Measurements from ENCODE around the gene SNAPC2. TPM values are rescaled to one million over a fixed set of nuclear protein-coding genes. Genes with fewer than 3 reads are reported as not detected.
A peak's percentile ranks its signal among the peaks of the same experiment; 100 is the strongest.

SNAPC2 gene
- total RNA-seq, 1 experiment from 2014 or later, result 24.1 TPM

- no TSS peak for BruUV-seq (replicated peaks)
- Mint-ChIP-seq H3K27ac (ENCODE audit: low read depth, unreplicated experiment) (no peak overlapping the region), H3K27me3 (ENCODE audit: insufficient read depth, unreplicated experiment) (no peaks in the 10 kb centered on the region), H3K9me3 (ENCODE audit: unreplicated experiment) (no peaks in the 10 kb centered on the region), H3K36me3 (ENCODE audit: insufficient read depth, unreplicated experiment) (peaks cover 20% of the 10 kb centered on the region), H3K4me1 (ENCODE audit: insufficient read depth, unreplicated experiment) (peaks cover 22% of the 10 kb centered on the region), H3K4me3 (ENCODE audit: unreplicated experiment) (no peak overlapping the region)
- ChIA-PET CTCF (interaction anchor here (0.6 to 2.8 kb wide), 7 partner anchors 17 to 219 kb away, joined by 3 to 18 read pairs (median 5); partner anchors contain the start of gene TRAPPC5), POLR2A (interaction anchor here (0.8 to 8.7 kb wide), 8 partner anchors 10 to 280 kb away, joined by 3 to 91 read pairs (median 4); partner anchors contain the start of gene LRRC8E)
- intact Hi-C loops (cut with micrococcal nuclease), result loop anchor here (5.0 kb wide), 1 partner anchor 48 kb away; no protein-coding TSS in a partner anchor
- DNase-seq (ENCODE audit: unreplicated experiment), result no peak
- TF ChIP-seq, protein P1, sequence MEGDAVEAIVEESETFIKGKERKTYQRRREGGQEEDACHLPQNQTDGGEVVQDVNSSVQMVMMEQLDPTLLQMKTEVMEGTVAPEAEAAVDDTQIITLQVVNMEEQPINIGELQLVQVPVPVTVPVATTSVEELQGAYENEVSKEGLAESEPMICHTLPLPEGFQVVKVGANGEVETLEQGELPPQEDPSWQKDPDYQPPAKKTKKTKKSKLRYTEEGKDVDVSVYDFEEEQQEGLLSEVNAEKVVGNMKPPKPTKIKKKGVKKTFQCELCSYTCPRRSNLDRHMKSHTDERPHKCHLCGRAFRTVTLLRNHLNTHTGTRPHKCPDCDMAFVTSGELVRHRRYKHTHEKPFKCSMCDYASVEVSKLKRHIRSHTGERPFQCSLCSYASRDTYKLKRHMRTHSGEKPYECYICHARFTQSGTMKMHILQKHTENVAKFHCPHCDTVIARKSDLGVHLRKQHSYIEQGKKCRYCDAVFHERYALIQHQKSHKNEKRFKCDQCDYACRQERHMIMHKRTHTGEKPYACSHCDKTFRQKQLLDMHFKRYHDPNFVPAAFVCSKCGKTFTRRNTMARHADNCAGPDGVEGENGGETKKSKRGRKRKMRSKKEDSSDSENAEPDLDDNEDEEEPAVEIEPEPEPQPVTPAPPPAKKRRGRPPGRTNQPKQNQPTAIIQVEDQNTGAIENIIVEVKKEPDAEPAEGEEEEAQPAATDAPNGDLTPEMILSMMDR (IDR thresholded peaks at IDR 0.05; ENCODE audit: unreplicated experiment), result no peak
Observed at GRCh38 chr19:7899751-7900378, 20.3 kb upstream of the SNAPC2 start.

DNA sequence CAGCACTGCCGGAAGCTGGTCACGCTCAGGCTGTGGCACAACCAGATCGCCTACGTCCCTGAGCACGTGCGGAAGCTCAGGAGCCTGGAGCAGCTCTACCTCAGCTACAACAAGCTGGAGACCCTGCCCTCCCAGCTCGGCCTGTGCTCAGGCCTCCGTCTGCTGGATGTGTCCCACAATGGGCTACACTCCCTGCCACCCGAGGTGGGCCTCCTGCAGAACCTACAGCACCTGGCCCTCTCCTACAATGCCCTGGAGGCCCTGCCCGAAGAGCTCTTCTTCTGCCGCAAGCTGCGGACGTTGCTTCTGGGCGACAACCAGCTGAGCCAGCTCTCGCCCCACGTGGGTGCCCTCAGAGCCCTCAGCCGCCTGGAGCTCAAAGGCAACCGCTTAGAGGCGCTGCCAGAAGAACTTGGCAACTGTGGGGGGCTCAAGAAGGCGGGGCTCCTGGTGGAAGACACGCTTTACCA is 19.7 kb upstream of the SNAPC2 start:
- H3K9me3 Mint-ChIP-seq (ENCODE audit: unreplicated experiment), result no peaks in the 10 kb centered on the region
- TF ChIP-seq, protein P1 (IDR thresholded peaks at IDR 0.05; ENCODE audit: unreplicated experiment), result no peak
- no peaks in the 10 kb centered on the region for H3K27me3 Mint-ChIP-seq (ENCODE audit: insufficient read depth, unreplicated experiment)
- CTCF ChIA-PET, result interaction anchor here (0.6 to 2.7 kb wide), 11 partner anchors 11 to 220 kb away, joined by 3 to 18 read pairs (median 5); partner anchors contain the start of gene TRAPPC5
- H3K27ac Mint-ChIP-seq (ENCODE audit: low read depth, unreplicated experiment), result no peak overlapping the region
- intact Hi-C loops (cut with micrococcal nuclease), result loop anchor here (5.0 kb wide), 1 partner anchor 48 kb away; no protein-coding TSS in a partner anchor
- peak overlapping the region; percentile 50 for H3K4me3 Mint-ChIP-seq (ENCODE audit: unreplicated experiment)
- peaks cover 26% of the 10 kb centered on the region for H3K4me1 Mint-ChIP-seq (ENCODE audit: insufficient read depth, unreplicated experiment)
- POLR2A ChIA-PET, result interaction anchor here (0.6 to 8.7 kb wide), 13 partner anchors 11 to 809 kb away, joined by 3 to 91 read pairs (median 4); partner anchors contain the start of genes LRRC8E and TIMM44
- DNase-seq (ENCODE audit: unreplicated experiment), result no peak
- BruUV-seq (replicated peaks), result no TSS peak
- peaks cover 22% of the 10 kb centered on the region for H3K36me3 Mint-ChIP-seq (ENCODE audit: insufficient read depth, unreplicated experiment)

- H3K27ac Mint-ChIP-seq (ENCODE audit: low read depth, unreplicated experiment), result peak overlapping the region; percentile 46
- BruUV-seq (replicated peaks), result no TSS peak
- CTCF ChIA-PET, result interaction anchor here (0.6 to 2.7 kb wide), 13 partner anchors 11 to 938 kb away, joined by 3 to 18 read pairs (median 5); partner anchors contain the start of gene TRAPPC5
- TF ChIP-seq, protein P1 (IDR thresholded peaks at IDR 0.05; ENCODE audit: unreplicated experiment), result no peak
- POLR2A ChIA-PET, result interaction anchor here (0.6 to 8.7 kb wide), 22 partner anchors 11 to 809 kb away, joined by 3 to 91 read pairs (median 4); partner anchors contain the start of genes LRRC8E, PET100, SNAPC2 and TIMM44
- H3K36me3 Mint-ChIP-seq (ENCODE audit: insufficient read depth, unreplicated experiment), result peaks cover 27% of the 10 kb centered on the region
- H3K4me1 Mint-ChIP-seq (ENCODE audit: insufficient read depth, unreplicated experiment), result peaks cover 31% of the 10 kb centered on the region
- no peaks in the 10 kb centered on the region for H3K27me3 Mint-ChIP-seq (ENCODE audit: insufficient read depth, unreplicated experiment)
- no peaks in the 10 kb centered on the region for H3K9me3 Mint-ChIP-seq (ENCODE audit: unreplicated experiment)
- H3K4me3 Mint-ChIP-seq (ENCODE audit: unreplicated experiment), result peak overlapping the region; percentile 50
- intact Hi-C loops (cut with micrococcal nuclease), result loop anchor here (5.0 kb wide), 1 partner anchor 49 kb away; no protein-coding TSS in a partner anchor
- DNase-seq (ENCODE audit: unreplicated experiment), result peak; percentile 79
Observed at GRCh38 chr19:7900931-7901330, 19.2 kb upstream of the SNAPC2 start.

DNA sequence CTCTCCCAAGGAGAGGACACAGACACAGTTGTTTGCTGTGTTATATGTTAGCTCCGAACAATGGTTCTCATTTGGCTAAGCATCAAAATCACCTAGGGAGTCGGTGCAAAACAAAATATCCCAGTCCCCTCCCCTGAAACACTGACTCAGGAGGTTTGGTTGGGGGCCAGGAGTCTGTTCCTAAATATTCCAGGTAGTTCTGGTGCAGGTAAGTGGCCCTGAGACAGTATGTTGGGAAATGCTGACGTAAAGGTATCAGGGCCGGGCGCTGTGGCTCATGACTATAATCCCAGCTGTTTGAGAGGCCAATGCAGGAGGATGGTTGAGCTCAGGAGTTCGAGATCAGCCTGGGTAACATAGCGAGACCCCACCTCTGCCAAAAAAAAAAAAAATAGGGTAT is 18.8 kb upstream of the SNAPC2 start:
- Mint-ChIP-seq H3K4me1 (ENCODE audit: insufficient read depth, unreplicated experiment) (peaks cover 32% of the 10 kb centered on the region), H3K27ac (ENCODE audit: low read depth, unreplicated experiment) (peak overlapping the region; percentile 46), H3K4me3 (ENCODE audit: unreplicated experiment) (peak overlapping the region; percentile 50), H3K36me3 (ENCODE audit: insufficient read depth, unreplicated experiment) (peaks cover 27% of the 10 kb centered on the region), H3K9me3 (ENCODE audit: unreplicated experiment) (no peaks in the 10 kb centered on the region), H3K27me3 (ENCODE audit: insufficient read depth, unreplicated experiment) (no peaks in the 10 kb centered on the region)
- TF ChIP-seq, protein P1 (IDR thresholded peaks at IDR 0.05; ENCODE audit: unreplicated experiment), result no peak
- intact Hi-C loops (cut with micrococcal nuclease), result loop anchor here (5.0 kb wide), 1 partner anchor 49 kb away; no protein-coding TSS in a partner anchor
- POLR2A ChIA-PET, result interaction anchor here (0.6 to 8.7 kb wide), 22 partner anchors 12 to 623 kb away, joined by 3 to 91 read pairs (median 4); partner anchors contain the start of genes LRRC8E, PET100, SNAPC2 and TIMM44
- peak; percentile 94 for DNase-seq (ENCODE audit: unreplicated experiment)
- BruUV-seq (replicated peaks), result no TSS peak
- CTCF ChIA-PET, result interaction anchor here (0.6 to 2.7 kb wide), 14 partner anchors 12 to 938 kb away, joined by 3 to 18 read pairs (median 5); partner anchors contain the start of gene TRAPPC5

Measured in MCF 10A (cell line).